ENCODE results near the gene HNF1B.
"Not testable (repeated sequence)": the region's sequence is repeated elsewhere in the genome, so short reads cannot be mapped to it uniquely, and the experiment has no call there.

HNF1B gene

GRCh38 chr17:37699285-37699973 lies 45.4 kb downstream of the HNF1B start:
- no peak for DNase-seq

- DNase-seq, result no peak
Measured at GRCh38 chr17:37698911-37699255, 46.0 kb downstream of the HNF1B start.

- no peak for DNase-seq
Measured at GRCh38 chr17:37698132-37698910, 46.5 kb downstream of the HNF1B start.

GRCh38 chr17:37697381-37697780 lies 47.5 kb downstream of the HNF1B start:
- DNase-seq, result no peak

GRCh38 chr17:37696366-37696765 lies 48.5 kb downstream of the HNF1B start:
- no peak for DNase-seq

GRCh38 chr17:37695726-37696125 lies 49.1 kb downstream of the HNF1B start:
- no peak for DNase-seq

- DNase-seq, result no peak
Measured at GRCh38 chr17:37694734-37695133, 50.1 kb downstream of the HNF1B start.

- DNase-seq, result no peak
Measured at GRCh38 chr17:37693328-37693727, 51.5 kb downstream of the HNF1B start.

- no peak for DNase-seq
Measured at GRCh38 chr17:37691807-37692206, 53.1 kb downstream of the HNF1B start.

- no peak for DNase-seq
Measured at GRCh38 chr17:37689317-37689716, 55.5 kb downstream of the HNF1B start.

- no peak for DNase-seq
Measured at GRCh38 chr17:37683454-37683984, 61.3 kb downstream of the HNF1B start.

- DNase-seq, result no peak
Measured at GRCh38 chr17:37682007-37682406, 62.9 kb downstream of the HNF1B start.

GRCh38 chr17:37679995-37680394 lies 64.9 kb downstream of the HNF1B start:
- not testable (repeated sequence) for DNase-seq

- DNase-seq, result no peak
Measured at GRCh38 chr17:37678036-37678435, 66.8 kb downstream of the HNF1B start.

- no peak for DNase-seq
Measured at GRCh38 chr17:37677021-37677420, 67.8 kb downstream of the HNF1B start.

- DNase-seq, result no peak
Measured at GRCh38 chr17:37676115-37676925, 68.5 kb downstream of the HNF1B start.

- no peak for DNase-seq
Measured at GRCh38 chr17:37674511-37674910, 70.3 kb downstream of the HNF1B start.

GRCh38 chr17:37673386-37673785 lies 71.5 kb downstream of the HNF1B start:
- DNase-seq, result no peak

GRCh38 chr17:37672548-37673078 lies 72.2 kb downstream of the HNF1B start:
- no peak for DNase-seq

- DNase-seq, result no peak
Measured at GRCh38 chr17:37671824-37672547, 72.9 kb downstream of the HNF1B start.

GRCh38 chr17:37671028-37671823 lies 73.6 kb downstream of the HNF1B start:
- DNase-seq, result no peak

- DNase-seq, result no peak
Measured at GRCh38 chr17:37667039-37667438, 77.8 kb downstream of the HNF1B start.

Data from activated naive CD4-positive, alpha-beta T cell treated with anti-CD3 and anti-CD28 coated beads, Interleukin-2, amount 50 U/mL, for 16 hours (primary cell).